ENCODE data around the gene CACNA1C. TPM values are rescaled to one million over a fixed set of nuclear protein-coding genes. Genes with fewer than 3 reads are reported as not detected.
A peak's percentile ranks its signal among the peaks of the same experiment; 100 is the strongest.

CACNA1C gene
- total and polyA plus RNA-seq, 2 donors from 2014 or later = 1.6 to 17.4 TPM

- FAIRE-seq (no peak), DNase-seq (peak in 1 of 5 donors; percentile 22)
- intact Hi-C loops (cut with DNase I) = no loop called here
- Histone ChIP-seq H3K27me3 (ENCODE audit: control insufficient read depth, insufficient read depth, low read length) (no peaks in the 10 kb centered on the region), H3K4me1 (ENCODE audit: control insufficient read depth in 2 of 3, insufficient read depth in 2 of 3, low read depth in 1 of 3, low read length in 3 of 3) (peaks cover 0 to 10% (median 10%) of the 10 kb centered on the region in 3 donors), H3K9me3 (ENCODE audit: control insufficient read depth in 2 of 3, insufficient read depth in 1 of 3, low read length in 3 of 3) (no peaks in the 10 kb centered on the region), H3K9ac (ENCODE audit: low read length in 3 of 3) (no peak overlapping the region), H3K4me3 (ENCODE audit: low read length in 3 of 3) (no peak overlapping the region), H3K27ac (ENCODE audit: low read depth in 2 of 2, low read length in 2 of 2) (no peak overlapping the region), H3K36me3 (ENCODE audit: control insufficient read depth in 2 of 3, insufficient read depth in 3 of 3, low read length in 3 of 3) (no peaks in the 10 kb centered on the region)
- no peak for TF ChIP-seq CTCF (IDR thresholded peaks at IDR 0.05; ENCODE audit: borderline replicate concordance, extremely low read depth, insufficient read depth)
These were observed 212.8 kb downstream of the CACNA1C start for GRCh38 chr12:2265461-2266167.

- H3K9ac ChIP-seq (ENCODE audit: low read length in 3 of 3) = no peak overlapping the region
- no peak for FAIRE-seq
These were observed 214.2 kb downstream of the CACNA1C start for GRCh38 chr12:2266666-2267620.

GRCh38 chr12:2267703-2268470 lies 215.1 kb downstream of the CACNA1C start:
- FAIRE-seq = no peak
- intact Hi-C loops (cut with DNase I) = no loop called here
- no peaks in the 10 kb centered on the region for H3K9me3 ChIP-seq (ENCODE audit: control insufficient read depth in 2 of 3, insufficient read depth in 1 of 3, low read length in 3 of 3)
- H3K4me3 ChIP-seq (ENCODE audit: low read length in 3 of 3) = no peak overlapping the region
- H3K27ac ChIP-seq (ENCODE audit: low read depth in 2 of 2, low read length in 2 of 2) = peak overlapping the region in 1 of 2 donors; percentile 10
- H3K9ac ChIP-seq (ENCODE audit: low read length in 3 of 3) = no peak overlapping the region
- peak in 2 of 5 donors; percentile 13 to 26 for DNase-seq
- H3K27me3 ChIP-seq (ENCODE audit: control insufficient read depth, insufficient read depth, low read length) = no peaks in the 10 kb centered on the region
- peaks cover 0 to 10% (median 10%) of the 10 kb centered on the region in 3 donors for H3K4me1 ChIP-seq (ENCODE audit: control insufficient read depth in 2 of 3, insufficient read depth in 2 of 3, low read depth in 1 of 3, low read length in 3 of 3)
- H3K36me3 ChIP-seq (ENCODE audit: control insufficient read depth in 2 of 3, insufficient read depth in 3 of 3, low read length in 3 of 3) = no peaks in the 10 kb centered on the region
- TF ChIP-seq CTCF (IDR thresholded peaks at IDR 0.05; ENCODE audit: borderline replicate concordance, extremely low read depth, insufficient read depth) = no peak

More at GRCh38 chr12:2266666-2267620, 214.2 kb downstream of the CACNA1C start:
- H3K27ac ChIP-seq (ENCODE audit: low read depth in 2 of 2, low read length in 2 of 2) = no peak overlapping the region
- H3K27me3 ChIP-seq (ENCODE audit: control insufficient read depth, insufficient read depth, low read length) = no peaks in the 10 kb centered on the region
- H3K4me3 ChIP-seq (ENCODE audit: low read length in 3 of 3) = peak overlapping the region in 1 of 3 donors; percentile 5
- no peak for TF ChIP-seq CTCF (IDR thresholded peaks at IDR 0.05; ENCODE audit: borderline replicate concordance, extremely low read depth, insufficient read depth)
- intact Hi-C loops (cut with DNase I) = no loop called here
- peaks cover 0 to 10% (median 10%) of the 10 kb centered on the region in 3 donors for H3K4me1 ChIP-seq (ENCODE audit: control insufficient read depth in 2 of 3, insufficient read depth in 2 of 3, low read depth in 1 of 3, low read length in 3 of 3)
- H3K9me3 ChIP-seq (ENCODE audit: control insufficient read depth in 2 of 3, insufficient read depth in 1 of 3, low read length in 3 of 3) = no peaks in the 10 kb centered on the region
- peak in 1 of 5 donors; percentile 22 for DNase-seq
- H3K36me3 ChIP-seq (ENCODE audit: control insufficient read depth in 2 of 3, insufficient read depth in 3 of 3, low read length in 3 of 3) = no peaks in the 10 kb centered on the region
